GM18867 (cell line): ENCODE data around the gene TAOK2.
"Not testable (repeated sequence)": the region's sequence is repeated elsewhere in the genome, so short reads cannot be mapped to it uniquely, and the experiment has no call there.

Experiments
- ATAC-seq: cut with Tn5 transposase; IDR thresholded peaks from one replicate; pipeline ENCODE4 v1.9.1; 2021; ENCODE audit warnings: mild to moderate bottlenecking, moderate library complexity; ENCODE audit not compliant: unreplicated experiment

The TAOK2 gene

GRCh38 chr16:30018731-30019158 is 45.1 kb downstream of the TAOK2 start:
- no peak for ATAC-seq

- ATAC-seq: no peak
These were observed 49.2 kb downstream of the TAOK2 start, which contains the start of gene C16orf92 for GRCh38 chr16:30022887-30023286. C16orf92 (plus strand) TSS chr16:30023198; CDS start chr16:30023341, 143 bp downstream.

GRCh38 chr16:30023586-30023985 is 49.9 kb downstream of the TAOK2 start:
- no peak for ATAC-seq

GRCh38 chr16:30024451-30024850 is 50.8 kb downstream of the TAOK2 start:
- no peak for ATAC-seq

GRCh38 chr16:30025156-30025555 is 51.5 kb downstream of the TAOK2 start:
- no peak for ATAC-seq

GRCh38 chr16:30025574-30025973 is 51.9 kb downstream of the TAOK2 start:
- no peak for ATAC-seq

- no peak for ATAC-seq
These were observed 52.8 kb downstream of the TAOK2 start for GRCh38 chr16:30026449-30026848.

- ATAC-seq: no peak
These were observed 54.1 kb downstream of the TAOK2 start for GRCh38 chr16:30027588-30028437.

- no peak for ATAC-seq
These were observed 54.9 kb downstream of the TAOK2 start for GRCh38 chr16:30028438-30029076.

GRCh38 chr16:30030011-30030685 is 56.5 kb downstream of the TAOK2 start:
- no peak for ATAC-seq

GRCh38 chr16:30030841-30031413 is 57.3 kb downstream of the TAOK2 start, which contains the start of gene TLCD3B:
TLCD3B (minus strand) TSS chr16:30031271; CDS start chr16:30030527, 744 bp downstream.
- ATAC-seq: no peak

GRCh38 chr16:30031477-30031918 is 57.8 kb downstream of the TAOK2 start:
- no peak for ATAC-seq

GRCh38 chr16:30032083-30032819 is 58.6 kb downstream of the TAOK2 start:
- ATAC-seq: no peak

GRCh38 chr16:30033270-30033669 is 59.6 kb downstream of the TAOK2 start:
- no peak for ATAC-seq

- ATAC-seq: no peak
These were observed 66.6 kb downstream of the TAOK2 start for GRCh38 chr16:30040221-30040620.

- not testable (repeated sequence) for ATAC-seq
These were observed 67.0 kb downstream of the TAOK2 start for GRCh38 chr16:30040690-30041089.

GRCh38 chr16:30041841-30042240 is 68.2 kb downstream of the TAOK2 start:
- ATAC-seq: no peak
